HepG2 (cell line): ENCODE measurements around the gene SRXN1. TPM values are rescaled to one million over a fixed set of nuclear protein-coding genes. Genes with fewer than 3 reads are reported as not detected.

Source experiments
- AGO2 ChIP-seq: fragments of 200-400 bp; formaldehyde crosslinking; optimal IDR thresholded peaks from 2 replicates; pipeline ENCODE3; 2017; ENCODE audit warnings: mild to moderate bottlenecking, low read depth, low read length, moderate library complexity
- CENPT ChIP-seq: sonication (generic); formaldehyde crosslinking; IDR thresholded peaks from 2 replicates; pipeline ENCODE4 v1.8.0; 2022; ENCODE audit warnings: low read depth, mild to moderate bottlenecking, moderate library complexity, missing genetic modification reagents
- HDAC1 ChIP-seq: sonication (generic); formaldehyde crosslinking; IDR thresholded peaks from 2 replicates; pipeline ENCODE4 v1.5.1; 2020; ENCODE audit warnings: mild to moderate bottlenecking, missing genetic modification reagents
- HDAC2 ChIP-seq: sonication (generic); formaldehyde crosslinking; IDR thresholded peaks from 2 replicates; pipeline ENCODE4 v1.4.0; 2020; ENCODE audit warnings: missing genetic modification reagents
- HOXD1 ChIP-seq: sonication (generic); formaldehyde crosslinking; IDR thresholded peaks from 2 replicates; pipeline ENCODE4 v1.5.0; 2020; ENCODE audit warnings: missing genetic modification reagents
- KDM1A ChIP-seq: IDR thresholded peaks from 2 replicates; pipeline ENCODE4 v1.6.1; 2016; ENCODE audit warnings: missing compliant biosample characterization
- KDM5A ChIP-seq: fragments of 200-600 bp; sonication (generic); IDR thresholded peaks from 2 replicates; pipeline ENCODE4 v1.7.0; 2018; ENCODE audit warnings: antibody characterized with exemption, mild to moderate bottlenecking, low read length, borderline replicate concordance
- POLR2A ChIP-seq, 2 experiments: IDR thresholded peaks; 2 replicates each; pipeline ENCODE4 v1.6.1; 2011; ENCODE audit warnings: low read depth in 2 of 2, low read length in 2 of 2, mild to moderate bottlenecking in 1 of 2, moderate library complexity in 1 of 2; ENCODE audit not compliant: insufficient read depth in 1 of 2
- TCF7L2 ChIP-seq: IDR thresholded peaks from 2 replicates; pipeline ENCODE4 v1.6.1; 2011; ENCODE audit warnings: mild to moderate bottlenecking, low read depth, low read length, moderate library complexity
- ZNF225 ChIP-seq: sonication (generic); formaldehyde crosslinking; IDR thresholded peaks from 2 replicates; pipeline ENCODE4 v1.4.0; 2020; ENCODE audit warnings: mild to moderate bottlenecking, missing genetic modification reagents
- ZNF776 ChIP-seq: sonication (generic); formaldehyde crosslinking; IDR thresholded peaks from 2 replicates; pipeline ENCODE4 v1.4.0; 2020; ENCODE audit warnings: mild to moderate bottlenecking, missing genetic modification reagents
- polyA plus RNA-seq, 8 experiments: library from polyadenylated mRNA; depleted of rRNA in 3 of 8; stranded (reverse) in 7 of 8; unstranded in 1 of 8; fragments of >200 nt; fragmentation: Illumina TruSeq in 4 of 8; extraction: Trizol in 4 of 8; gene quantifications; 2 replicates each; pipeline versions ENCODE4 v1.2.1 to v1.2.3, GENCODE V29; 2011 to 2016; ENCODE audit warnings: low read depth in 4 of 8, missing spikeins in 1 of 8, mixed read lengths in 1 of 8; ENCODE audit not compliant: insufficient read depth in 1 of 8
- total RNA-seq, 5 experiments: library from RNA; depleted of rRNA; stranded (reverse); fragments of >200 nt; fragmentation: Illumina TruSeq; extraction: Trizol; gene quantifications; 2 replicates each; pipeline ENCODE4 v1.2.3, GENCODE V29; 2016; ENCODE audit warnings: low read depth in 1 of 5
- TF ChIP-seq, protein P1 (sequence below): sonication (generic); formaldehyde crosslinking; IDR thresholded peaks from 2 replicates; pipeline ENCODE4 v1.8.0; 2022; ENCODE audit warnings: missing genetic modification reagents, mild to moderate bottlenecking, moderate library complexity, borderline replicate concordance
- TF ChIP-seq, protein P2 (sequence below): sonication (generic); formaldehyde crosslinking; IDR thresholded peaks from 2 replicates; pipeline ENCODE4 v1.4.0; 2020; ENCODE audit warnings: missing genetic modification reagents
- TF ChIP-seq, protein P3 (sequence below): sonication (generic); formaldehyde crosslinking; IDR thresholded peaks from 2 replicates; pipeline ENCODE4 v1.5.0; 2020; ENCODE audit warnings: mild to moderate bottlenecking, missing genetic modification reagents
- TF ChIP-seq, protein P4 (sequence below): sonication (generic); formaldehyde crosslinking; IDR thresholded peaks from 2 replicates; pipeline ENCODE4 v1.8.0; 2022; ENCODE audit warnings: missing genetic modification reagents, low read depth, mild to moderate bottlenecking, borderline replicate concordance
- TF ChIP-seq, protein P5 (sequence below): sonication (generic); formaldehyde crosslinking; IDR thresholded peaks from 2 replicates; pipeline ENCODE4 v1.5.0; 2020; ENCODE audit warnings: mild to moderate bottlenecking, missing genetic modification reagents
- TF ChIP-seq, protein P6 (sequence below): sonication (generic); formaldehyde crosslinking; IDR thresholded peaks from 2 replicates; pipeline ENCODE4 v1.8.0; 2022; ENCODE audit warnings: missing genetic modification reagents, mild to moderate bottlenecking, borderline replicate concordance
- TF ChIP-seq, protein P7 (sequence below): IDR thresholded peaks from 2 replicates; pipeline ENCODE4 v1.6.1; 2016; ENCODE audit warnings: missing compliant biosample characterization, missing genetic modification reagents, borderline replicate concordance

SRXN1 gene
- total and polyA plus RNA-seq, 2 of the 13 experiments (the other 11 are each of a cell fraction or from before 2014, with no cell fraction given): 29.9 to 87.7 TPM

DNA sequence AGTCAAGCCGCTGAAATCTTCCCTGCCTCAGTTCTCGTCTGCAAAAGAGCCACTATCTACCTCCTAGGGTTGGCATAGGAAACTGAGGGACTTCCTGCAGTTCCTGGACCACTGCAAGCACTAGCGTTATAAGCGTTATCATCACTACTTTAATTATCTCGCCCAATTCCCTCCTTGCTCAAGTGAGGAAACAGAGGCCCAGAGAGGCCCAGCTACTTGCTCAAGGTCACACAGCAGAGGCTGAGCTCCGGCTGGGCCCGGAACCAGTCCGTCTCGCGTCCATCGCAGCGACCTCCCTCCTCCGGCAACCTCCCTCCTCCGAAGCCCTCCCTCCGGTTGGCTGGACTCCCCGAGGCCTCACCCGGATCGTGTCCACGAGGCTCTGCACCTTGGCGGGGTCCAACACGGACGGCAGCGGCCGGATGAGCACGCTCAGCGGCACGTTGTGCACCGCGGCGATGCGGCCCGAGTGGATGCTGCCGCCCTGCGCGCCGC lies 338 bp downstream of the SRXN1 start (continued):
- TF ChIP-seq, protein P1, sequence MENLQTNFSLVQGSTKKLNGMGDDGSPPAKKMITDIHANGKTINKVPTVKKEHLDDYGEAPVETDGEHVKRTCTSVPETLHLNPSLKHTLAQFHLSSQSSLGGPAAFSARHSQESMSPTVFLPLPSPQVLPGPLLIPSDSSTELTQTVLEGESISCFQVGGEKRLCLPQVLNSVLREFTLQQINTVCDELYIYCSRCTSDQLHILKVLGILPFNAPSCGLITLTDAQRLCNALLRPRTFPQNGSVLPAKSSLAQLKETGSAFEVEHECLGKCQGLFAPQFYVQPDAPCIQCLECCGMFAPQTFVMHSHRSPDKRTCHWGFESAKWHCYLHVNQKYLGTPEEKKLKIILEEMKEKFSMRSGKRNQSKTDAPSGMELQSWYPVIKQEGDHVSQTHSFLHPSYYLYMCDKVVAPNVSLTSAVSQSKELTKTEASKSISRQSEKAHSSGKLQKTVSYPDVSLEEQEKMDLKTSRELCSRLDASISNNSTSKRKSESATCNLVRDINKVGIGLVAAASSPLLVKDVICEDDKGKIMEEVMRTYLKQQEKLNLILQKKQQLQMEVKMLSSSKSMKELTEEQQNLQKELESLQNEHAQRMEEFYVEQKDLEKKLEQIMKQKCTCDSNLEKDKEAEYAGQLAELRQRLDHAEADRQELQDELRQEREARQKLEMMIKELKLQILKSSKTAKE (CRISPR knock-in tag): 0 out of 2 replicates have a peak, but pooled peaks have one; percentile 46
- peak; percentile 61; the same call in 1 of the 2 replicates for TF ChIP-seq ZNF225 (CRISPR knock-in tag)
- no peak for TF ChIP-seq TCF7L2
- peak in 1 of 2 experiments; percentile 87; a peak in 2 of 4 replicates for TF ChIP-seq POLR2A (IDR thresholded peaks at IDR 0.05; ENCODE audit: insufficient read depth in 1 of 2, low read depth in 2 of 2, low read length in 2 of 2)
- TF ChIP-seq CENPT (CRISPR knock-in tag): peak; percentile 69
- 0 out of 2 replicates have a peak, but pooled peaks have one; percentile 12 for TF ChIP-seq ZNF776
- TF ChIP-seq, protein P2, sequence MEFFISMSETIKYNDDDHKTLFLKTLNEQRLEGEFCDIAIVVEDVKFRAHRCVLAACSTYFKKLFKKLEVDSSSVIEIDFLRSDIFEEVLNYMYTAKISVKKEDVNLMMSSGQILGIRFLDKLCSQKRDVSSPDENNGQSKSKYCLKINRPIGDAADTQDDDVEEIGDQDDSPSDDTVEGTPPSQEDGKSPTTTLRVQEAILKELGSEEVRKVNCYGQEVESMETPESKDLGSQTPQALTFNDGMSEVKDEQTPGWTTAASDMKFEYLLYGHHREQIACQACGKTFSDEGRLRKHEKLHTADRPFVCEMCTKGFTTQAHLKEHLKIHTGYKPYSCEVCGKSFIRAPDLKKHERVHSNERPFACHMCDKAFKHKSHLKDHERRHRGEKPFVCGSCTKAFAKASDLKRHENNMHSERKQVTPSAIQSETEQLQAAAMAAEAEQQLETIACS (CRISPR knock-in tag): no peak
- TF ChIP-seq HOXD1 (CRISPR knock-in tag): peak; percentile 35; the same call in 1 of the 2 replicates
- TF ChIP-seq HDAC2 (CRISPR knock-in tag): peak; percentile 76
- TF ChIP-seq, protein P3, sequence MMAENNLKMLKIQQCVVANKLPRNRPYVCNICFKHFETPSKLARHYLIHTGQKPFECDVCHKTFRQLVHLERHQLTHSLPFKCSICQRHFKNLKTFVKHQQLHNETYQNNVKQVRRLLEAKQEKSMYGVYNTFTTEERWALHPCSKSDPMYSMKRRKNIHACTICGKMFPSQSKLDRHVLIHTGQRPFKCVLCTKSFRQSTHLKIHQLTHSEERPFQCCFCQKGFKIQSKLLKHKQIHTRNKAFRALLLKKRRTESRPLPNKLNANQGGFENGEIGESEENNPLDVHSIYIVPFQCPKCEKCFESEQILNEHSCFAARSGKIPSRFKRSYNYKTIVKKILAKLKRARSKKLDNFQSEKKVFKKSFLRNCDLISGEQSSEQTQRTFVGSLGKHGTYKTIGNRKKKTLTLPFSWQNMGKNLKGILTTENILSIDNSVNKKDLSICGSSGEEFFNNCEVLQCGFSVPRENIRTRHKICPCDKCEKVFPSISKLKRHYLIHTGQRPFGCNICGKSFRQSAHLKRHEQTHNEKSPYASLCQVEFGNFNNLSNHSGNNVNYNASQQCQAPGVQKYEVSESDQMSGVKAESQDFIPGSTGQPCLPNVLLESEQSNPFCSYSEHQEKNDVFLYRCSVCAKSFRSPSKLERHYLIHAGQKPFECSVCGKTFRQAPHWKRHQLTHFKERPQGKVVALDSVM (CRISPR knock-in tag): no peak
- peak; percentile 99 for TF ChIP-seq KDM1A
- TF ChIP-seq KDM5A: peak; percentile 64
- TF ChIP-seq, protein P4, sequence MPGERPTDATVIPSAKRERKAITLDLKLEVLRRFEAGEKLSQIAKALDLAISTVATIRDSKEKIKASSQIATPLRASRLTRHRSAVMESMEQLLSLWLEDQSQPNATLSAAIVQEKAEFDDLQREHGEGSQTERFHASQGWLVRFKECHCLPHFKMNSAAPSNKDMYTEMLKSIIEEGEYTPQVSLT (CRISPR knock-in tag): no peak
- peak; percentile 64 for TF ChIP-seq HDAC1 (CRISPR knock-in tag)
- TF ChIP-seq AGO2: peak; percentile 91
- TF ChIP-seq, protein P5, sequence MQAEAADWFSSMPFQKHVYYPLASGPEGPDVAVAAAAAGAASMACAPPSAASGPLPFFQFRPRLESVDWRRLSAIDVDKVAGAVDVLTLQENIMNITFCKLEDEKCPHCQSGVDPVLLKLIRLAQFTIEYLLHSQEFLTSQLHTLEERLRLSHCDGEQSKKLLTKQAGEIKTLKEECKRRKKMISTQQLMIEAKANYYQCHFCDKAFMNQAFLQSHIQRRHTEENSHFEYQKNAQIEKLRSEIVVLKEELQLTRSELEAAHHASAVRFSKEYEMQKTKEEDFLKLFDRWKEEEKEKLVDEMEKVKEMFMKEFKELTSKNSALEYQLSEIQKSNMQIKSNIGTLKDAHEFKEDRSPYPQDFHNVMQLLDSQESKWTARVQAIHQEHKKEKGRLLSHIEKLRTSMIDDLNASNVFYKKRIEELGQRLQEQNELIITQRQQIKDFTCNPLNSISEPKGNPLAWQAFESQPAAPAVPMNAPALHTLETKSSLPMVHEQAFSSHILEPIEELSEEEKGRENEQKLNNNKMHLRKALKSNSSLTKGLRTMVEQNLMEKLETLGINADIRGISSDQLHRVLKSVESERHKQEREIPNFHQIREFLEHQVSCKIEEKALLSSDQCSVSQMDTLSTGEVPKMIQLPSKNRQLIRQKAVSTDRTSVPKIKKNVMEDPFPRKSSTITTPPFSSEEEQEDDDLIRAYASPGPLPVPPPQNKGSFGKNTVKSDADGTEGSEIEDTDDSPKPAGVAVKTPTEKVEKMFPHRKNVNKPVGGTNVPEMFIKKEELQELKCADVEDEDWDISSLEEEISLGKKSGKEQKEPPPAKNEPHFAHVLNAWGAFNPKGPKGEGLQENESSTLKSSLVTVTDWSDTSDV: 0 out of 2 replicates have a peak, but pooled peaks have one; percentile 23
- TF ChIP-seq, protein P6, sequence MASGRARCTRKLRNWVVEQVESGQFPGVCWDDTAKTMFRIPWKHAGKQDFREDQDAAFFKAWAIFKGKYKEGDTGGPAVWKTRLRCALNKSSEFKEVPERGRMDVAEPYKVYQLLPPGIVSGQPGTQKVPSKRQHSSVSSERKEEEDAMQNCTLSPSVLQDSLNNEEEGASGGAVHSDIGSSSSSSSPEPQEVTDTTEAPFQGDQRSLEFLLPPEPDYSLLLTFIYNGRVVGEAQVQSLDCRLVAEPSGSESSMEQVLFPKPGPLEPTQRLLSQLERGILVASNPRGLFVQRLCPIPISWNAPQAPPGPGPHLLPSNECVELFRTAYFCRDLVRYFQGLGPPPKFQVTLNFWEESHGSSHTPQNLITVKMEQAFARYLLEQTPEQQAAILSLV: peak; percentile 44; the same call in 1 of the 2 replicates
- TF ChIP-seq, protein P7, sequence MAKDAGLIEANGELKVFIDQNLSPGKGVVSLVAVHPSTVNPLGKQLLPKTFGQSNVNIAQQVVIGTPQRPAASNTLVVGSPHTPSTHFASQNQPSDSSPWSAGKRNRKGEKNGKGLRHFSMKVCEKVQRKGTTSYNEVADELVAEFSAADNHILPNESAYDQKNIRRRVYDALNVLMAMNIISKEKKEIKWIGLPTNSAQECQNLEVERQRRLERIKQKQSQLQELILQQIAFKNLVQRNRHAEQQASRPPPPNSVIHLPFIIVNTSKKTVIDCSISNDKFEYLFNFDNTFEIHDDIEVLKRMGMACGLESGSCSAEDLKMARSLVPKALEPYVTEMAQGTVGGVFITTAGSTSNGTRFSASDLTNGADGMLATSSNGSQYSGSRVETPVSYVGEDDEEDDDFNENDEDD (CRISPR knock-in tag): 0 out of 2 replicates have a peak, but pooled peaks have one; percentile 7
